22Rv1 (cell line): ENCODE results near the gene DYNC1I1.

Source experiments
- ZFX ChIP-seq: fragments of 450-650 bp; IDR thresholded peaks from 2 replicates; pipeline ENCODE4 v1.6.1; 2017; ENCODE audit warnings: antibody characterized with exemption, borderline replicate concordance
- TF ChIP-seq, protein P1 (sequence below): fragments of 450-650 bp; IDR thresholded peaks from 2 replicates; pipeline ENCODE4 v1.5.1; 2017; ENCODE audit warnings: mild to moderate bottlenecking

DNA sequence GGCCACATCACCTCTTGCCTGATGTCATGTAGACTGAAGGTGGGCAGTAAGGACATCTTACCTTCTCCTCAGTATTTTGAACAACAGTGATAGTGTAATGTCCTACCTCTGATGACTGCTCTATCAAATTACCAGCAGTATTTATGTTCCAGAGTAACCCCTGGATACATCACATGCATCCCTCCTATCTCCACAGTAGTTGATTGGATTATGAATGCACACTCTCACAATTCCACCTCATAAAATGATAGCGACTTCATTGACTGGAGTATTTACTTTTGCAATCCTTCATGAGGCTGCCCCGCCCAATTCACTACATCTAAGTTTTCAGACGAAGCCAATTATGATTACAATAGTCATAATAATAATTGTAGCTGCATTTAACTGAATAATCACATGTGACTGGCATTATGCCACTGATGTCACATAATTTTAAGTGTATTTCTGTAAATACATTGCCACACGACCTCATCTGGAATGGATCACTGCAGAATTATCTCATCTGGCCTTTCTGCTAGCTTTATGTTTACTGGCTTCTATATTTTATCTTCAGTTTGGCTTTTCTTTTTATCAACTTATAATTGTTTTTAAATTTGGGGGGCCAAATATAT, 280.6 kb downstream of the DYNC1I1 start:
- TF ChIP-seq, protein P1, sequence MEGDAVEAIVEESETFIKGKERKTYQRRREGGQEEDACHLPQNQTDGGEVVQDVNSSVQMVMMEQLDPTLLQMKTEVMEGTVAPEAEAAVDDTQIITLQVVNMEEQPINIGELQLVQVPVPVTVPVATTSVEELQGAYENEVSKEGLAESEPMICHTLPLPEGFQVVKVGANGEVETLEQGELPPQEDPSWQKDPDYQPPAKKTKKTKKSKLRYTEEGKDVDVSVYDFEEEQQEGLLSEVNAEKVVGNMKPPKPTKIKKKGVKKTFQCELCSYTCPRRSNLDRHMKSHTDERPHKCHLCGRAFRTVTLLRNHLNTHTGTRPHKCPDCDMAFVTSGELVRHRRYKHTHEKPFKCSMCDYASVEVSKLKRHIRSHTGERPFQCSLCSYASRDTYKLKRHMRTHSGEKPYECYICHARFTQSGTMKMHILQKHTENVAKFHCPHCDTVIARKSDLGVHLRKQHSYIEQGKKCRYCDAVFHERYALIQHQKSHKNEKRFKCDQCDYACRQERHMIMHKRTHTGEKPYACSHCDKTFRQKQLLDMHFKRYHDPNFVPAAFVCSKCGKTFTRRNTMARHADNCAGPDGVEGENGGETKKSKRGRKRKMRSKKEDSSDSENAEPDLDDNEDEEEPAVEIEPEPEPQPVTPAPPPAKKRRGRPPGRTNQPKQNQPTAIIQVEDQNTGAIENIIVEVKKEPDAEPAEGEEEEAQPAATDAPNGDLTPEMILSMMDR: no peak
- TF ChIP-seq ZFX: no peak
